Liver (tissue), 9 donors: ENCODE results near the gene CLDN6. TPM values are rescaled to one million over a fixed set of nuclear protein-coding genes. Genes with fewer than 3 reads are reported as not detected.

ENCODE experiments used
- DNase-seq: peaks from one replicate; pipeline ENCODE4 v3.0.0-alpha.2; 2017; ENCODE audit warnings: low spot score
- H3K27ac ChIP-seq, 2 donors: one replicate each; pipeline ENCODE4 v1.7.0; 2013; ENCODE audit warnings: inconsistent platforms in 2 of 2, low read length in 2 of 2, control low read depth in 1 of 2, low read depth in 1 of 2, mild to moderate bottlenecking in 1 of 2
- H3K27me3 ChIP-seq, 4 donors: one replicate each; pipeline versions ENCODE4 v1.6.1 to v1.7.0; 2013; ENCODE audit warnings: low read length in 3 of 4, inconsistent platforms in 1 of 4, mild to moderate bottlenecking in 1 of 4, moderate library complexity in 1 of 4; ENCODE audit not compliant: control insufficient read depth in 4 of 4, insufficient read depth in 4 of 4
- H3K36me3 ChIP-seq, 4 donors: one replicate each; pipeline versions ENCODE4 v1.6.1 to v1.7.0; 2013; ENCODE audit warnings: low read length in 3 of 4, mild to moderate bottlenecking in 3 of 4, low read depth in 1 of 4, moderate library complexity in 1 of 4; ENCODE audit not compliant: control insufficient read depth in 4 of 4, insufficient read depth in 3 of 4
- H3K4me1 ChIP-seq, 4 donors: one replicate each; pipeline versions ENCODE4 v1.6.1 to v1.7.0; 2013; ENCODE audit warnings: low read length in 3 of 4, mild to moderate bottlenecking in 3 of 4, moderate library complexity in 1 of 4; ENCODE audit not compliant: control insufficient read depth in 4 of 4, insufficient read depth in 4 of 4
- H3K4me3 ChIP-seq, 3 donors: one replicate each; pipeline versions ENCODE4 v1.6.1 to v1.7.0; 2013; ENCODE audit warnings: low read length in 3 of 3, control low read depth in 1 of 3, low read depth in 1 of 3, mild to moderate bottlenecking in 1 of 3
- H3K9ac ChIP-seq, 2 donors: one replicate each; pipeline ENCODE4 v1.7.0; 2013; ENCODE audit warnings: low read length in 2 of 2, mild to moderate bottlenecking in 2 of 2, moderate library complexity in 2 of 2, control low read depth in 1 of 2, low read depth in 1 of 2
- H3K9me3 ChIP-seq, 4 donors: one replicate each; pipeline versions ENCODE4 v1.6.1 to v1.7.0; 2013; ENCODE audit warnings: low read length in 3 of 4; ENCODE audit not compliant: control insufficient read depth in 4 of 4
- EGR1 ChIP-seq, 2 donors: IDR thresholded peaks; 2 replicates each; pipeline ENCODE4 v1.6.1; 2016 to 2018; ENCODE audit warnings: antibody characterized with exemption in 2 of 2, low read depth in 2 of 2
- FOXA1 ChIP-seq: IDR thresholded peaks from 2 replicates; pipeline ENCODE4 v1.6.1; 2016; ENCODE audit warnings: antibody characterized with exemption
- FOXA2 ChIP-seq: IDR thresholded peaks from 2 replicates; pipeline ENCODE4 v1.6.1; 2016; ENCODE audit warnings: antibody characterized with exemption
- GABPA ChIP-seq, 2 donors: IDR thresholded peaks in 1 of 2; conservative IDR thresholded peaks in 1 of 2; 2 replicates each; pipeline ENCODE4 v1.6.1; 2016; ENCODE audit warnings: antibody characterized with exemption in 2 of 2, mild to moderate bottlenecking in 1 of 2, moderate library complexity in 1 of 2
- HNF4A ChIP-seq, 2 donors: conservative IDR thresholded peaks; 2 replicates each; pipeline ENCODE4 v1.6.1; 2016; ENCODE audit warnings: antibody characterized with exemption in 2 of 2, mild to moderate bottlenecking in 2 of 2
- HNF4G ChIP-seq: IDR thresholded peaks from 2 replicates; pipeline ENCODE4 v1.6.1; 2016; ENCODE audit warnings: antibody characterized with exemption
- JUND ChIP-seq, 2 donors: IDR thresholded peaks; 2 replicates each; pipeline ENCODE4 v1.6.1; 2016; ENCODE audit warnings: antibody characterized with exemption in 2 of 2
- RAD21 ChIP-seq, 2 donors: IDR thresholded peaks; 2 replicates each; pipeline ENCODE4 v1.6.1; 2016; ENCODE audit warnings: antibody characterized with exemption in 2 of 2, mild to moderate bottlenecking in 2 of 2
- SP1 ChIP-seq: IDR thresholded peaks from 2 replicates; pipeline ENCODE4 v1.6.1; 2018; ENCODE audit warnings: antibody characterized with exemption, mild to moderate bottlenecking
- YY1 ChIP-seq: IDR thresholded peaks from 2 replicates; pipeline ENCODE4 v1.6.1; 2016; ENCODE audit warnings: antibody characterized with exemption, mild to moderate bottlenecking
- WGBS: extraction: QIAGEN DNeasy Blood & Tissue Kit; methylation state at CpG from one replicate; pipeline ENCODE4 v1.1.7; 2013; 5-methylcytosine and 5-hydroxymethylcytosine counted together
- polyA plus RNA-seq, 2 donors: library from polyadenylated mRNA; stranded (reverse) in 1 of 2; unstranded in 1 of 2; fragments of 200-250 nt in 1 of 2; fragments of >200 nt in 1 of 2; fragmentation: Nextera tagmentation in 1 of 2; extraction: Ambion mirVana in 1 of 2; gene quantifications; one replicate each; pipeline versions ENCODE4 v1.2.1 to v1.2.3, GENCODE V29; 2013 to 2015
- total RNA-seq, 2 donors: library from RNA; depleted of rRNA; stranded (reverse); fragments of >200 nt; gene quantifications; one replicate each; pipeline ENCODE4 v1.2.3, GENCODE V29; 2014
- TF ChIP-seq, protein P1 (sequence below): fragments of 150-350 bp; IDR thresholded peaks from 2 replicates; pipeline ENCODE4 v1.5.1; 2017; ENCODE audit warnings: improper control_type of control experiment, low read depth, low read length; ENCODE audit not compliant: missing input control
- TF ChIP-seq, protein P2 (sequence below): IDR thresholded peaks from 2 replicates; pipeline ENCODE4 v1.6.1; 2016; ENCODE audit warnings: antibody characterized with exemption
- donor health status: healthy.
- donor health status: healthy.
- donor health status: healthy.
- donor health status: healthy.
- donor health status: healthy.

CLDN6 gene
- total and polyA plus RNA-seq, 4 donors: 0.75 TPM; not detected in 3

DNA sequence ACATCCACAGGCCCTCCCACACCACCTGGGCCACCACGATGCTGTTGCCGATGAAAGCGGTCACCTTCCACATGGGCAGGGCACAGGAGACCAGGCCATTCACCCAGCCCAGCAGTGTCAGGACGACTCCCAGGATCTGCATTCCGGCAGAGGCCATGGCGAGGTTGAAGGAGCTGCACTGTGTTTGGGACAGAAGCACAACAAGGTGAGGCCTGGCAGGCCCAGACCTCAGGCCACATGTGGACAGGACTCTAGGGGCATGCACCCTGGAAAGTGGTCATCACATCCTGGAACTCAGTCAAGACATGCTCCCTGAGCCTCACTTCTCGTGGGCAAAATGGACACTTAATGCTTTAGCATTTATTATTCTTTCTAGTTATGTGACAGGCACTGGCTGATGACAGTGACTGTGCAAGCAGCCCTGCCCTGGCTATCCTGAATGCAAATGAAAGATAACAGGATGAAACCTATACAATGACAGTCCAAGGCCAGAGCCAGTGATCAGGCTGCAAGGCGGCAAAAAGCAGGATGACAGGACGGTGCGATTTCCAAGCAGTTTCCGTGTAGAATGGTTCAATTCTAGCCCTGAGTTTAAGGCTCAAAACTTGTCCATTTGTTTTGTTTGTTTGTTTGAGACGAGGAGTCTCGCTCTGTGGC, 2.0 kb downstream of the CLDN6 start:
- H3K27me3 ChIP-seq: no peaks in the 10 kb centered on the region
- no peak overlapping the region for H3K27ac ChIP-seq
- no peaks in the 10 kb centered on the region for H3K9me3 ChIP-seq
- H3K4me3 ChIP-seq: no peak overlapping the region
- peaks cover 6 to 32% (median 15%) of the 10 kb centered on the region in 4 donors for H3K4me1 ChIP-seq
- WGBS: 91% methylated on average over 13 of the region's 13 CpGs
- DNase-seq: no peak
- TF ChIP-seq JUND (IDR thresholded peaks at IDR 0.05) (no peak), YY1 (no peak), HNF4A (conservative IDR thresholded peaks at IDR 0.05) (no peak), HNF4G (no peak)
- TF ChIP-seq, protein P1, sequence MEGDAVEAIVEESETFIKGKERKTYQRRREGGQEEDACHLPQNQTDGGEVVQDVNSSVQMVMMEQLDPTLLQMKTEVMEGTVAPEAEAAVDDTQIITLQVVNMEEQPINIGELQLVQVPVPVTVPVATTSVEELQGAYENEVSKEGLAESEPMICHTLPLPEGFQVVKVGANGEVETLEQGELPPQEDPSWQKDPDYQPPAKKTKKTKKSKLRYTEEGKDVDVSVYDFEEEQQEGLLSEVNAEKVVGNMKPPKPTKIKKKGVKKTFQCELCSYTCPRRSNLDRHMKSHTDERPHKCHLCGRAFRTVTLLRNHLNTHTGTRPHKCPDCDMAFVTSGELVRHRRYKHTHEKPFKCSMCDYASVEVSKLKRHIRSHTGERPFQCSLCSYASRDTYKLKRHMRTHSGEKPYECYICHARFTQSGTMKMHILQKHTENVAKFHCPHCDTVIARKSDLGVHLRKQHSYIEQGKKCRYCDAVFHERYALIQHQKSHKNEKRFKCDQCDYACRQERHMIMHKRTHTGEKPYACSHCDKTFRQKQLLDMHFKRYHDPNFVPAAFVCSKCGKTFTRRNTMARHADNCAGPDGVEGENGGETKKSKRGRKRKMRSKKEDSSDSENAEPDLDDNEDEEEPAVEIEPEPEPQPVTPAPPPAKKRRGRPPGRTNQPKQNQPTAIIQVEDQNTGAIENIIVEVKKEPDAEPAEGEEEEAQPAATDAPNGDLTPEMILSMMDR: no peak
- TF ChIP-seq, protein P2, sequence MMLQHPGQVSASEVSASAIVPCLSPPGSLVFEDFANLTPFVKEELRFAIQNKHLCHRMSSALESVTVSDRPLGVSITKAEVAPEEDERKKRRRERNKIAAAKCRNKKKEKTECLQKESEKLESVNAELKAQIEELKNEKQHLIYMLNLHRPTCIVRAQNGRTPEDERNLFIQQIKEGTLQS: no peak
- H3K9ac ChIP-seq: no peak overlapping the region
- no peaks in the 10 kb centered on the region for H3K36me3 ChIP-seq

DNA sequence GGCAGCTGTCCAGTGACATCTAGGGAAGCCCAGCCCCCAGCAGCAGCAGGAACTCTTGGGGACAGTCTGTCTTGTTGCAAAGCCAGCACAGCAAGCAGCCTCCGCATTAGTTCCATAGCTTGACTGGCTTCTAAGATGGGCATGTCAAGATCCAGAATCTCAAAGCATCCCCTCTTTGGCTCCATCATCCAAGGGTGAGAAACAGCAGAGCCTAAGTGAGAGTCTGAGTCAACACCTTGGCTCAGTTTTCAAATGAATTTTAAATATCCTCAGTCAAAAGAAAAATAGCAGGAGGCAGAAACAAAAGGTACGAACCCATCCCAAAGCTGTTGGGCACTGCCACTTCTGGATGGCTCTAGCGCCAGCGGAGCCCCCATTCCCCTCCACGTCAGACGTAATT, 3.0 kb downstream of the CLDN6 start:
- TF ChIP-seq HNF4G: no peak
- no peak for TF ChIP-seq FOXA1
- TF ChIP-seq FOXA2: no peak
- TF ChIP-seq SP1: no peak
- H3K4me1 ChIP-seq: peaks cover 6 to 27% (median 14%) of the 10 kb centered on the region in 4 donors
- H3K36me3 ChIP-seq: no peaks in the 10 kb centered on the region
- WGBS: 94% methylated on average over 6 of the region's 6 CpGs
- H3K27me3 ChIP-seq: no peaks in the 10 kb centered on the region
- no peak overlapping the region for H3K4me3 ChIP-seq
- H3K27ac ChIP-seq: no peak overlapping the region
- DNase-seq: no peak
- no peaks in the 10 kb centered on the region for H3K9me3 ChIP-seq
- H3K9ac ChIP-seq: no peak overlapping the region

DNA sequence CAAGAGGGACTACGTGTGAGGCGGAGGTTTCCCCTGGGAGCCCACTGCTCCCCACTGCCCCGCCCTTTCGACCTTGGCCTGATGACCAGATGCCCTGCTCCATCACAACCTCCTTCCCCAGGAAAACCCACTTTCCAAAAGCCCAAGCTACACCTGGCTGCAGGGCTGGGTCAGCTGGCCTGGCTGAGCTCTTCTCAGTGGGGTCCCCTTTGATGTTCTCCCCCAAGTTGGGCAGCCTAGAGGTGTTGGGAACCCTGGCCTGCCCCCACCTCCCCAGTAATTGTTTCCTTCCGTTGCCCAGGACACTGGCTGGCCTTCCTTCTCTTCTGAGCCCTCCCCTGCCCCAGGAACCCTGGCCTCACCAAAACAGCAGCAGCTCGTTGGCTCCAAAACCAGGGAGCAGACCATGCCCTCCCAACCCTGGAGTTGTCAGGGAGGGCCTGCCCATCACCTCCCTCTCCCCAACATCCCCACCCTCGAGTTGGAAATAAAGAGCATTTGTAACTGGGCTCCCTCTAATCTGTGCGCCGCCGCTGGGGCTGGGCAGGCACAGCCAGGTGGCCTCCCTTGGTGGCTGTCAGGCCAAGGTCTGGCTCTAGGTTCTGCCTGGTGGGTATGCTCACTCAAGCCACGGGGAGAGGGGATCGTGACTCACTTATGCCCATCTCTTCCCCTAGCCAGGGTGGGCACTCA, 3.8 kb downstream of the CLDN6 start:
- WGBS: 67% methylated on average over 12 of the region's 12 CpGs
- H3K4me1 ChIP-seq: peaks cover 4 to 24% (median 11%) of the 10 kb centered on the region in 4 donors
- no peak overlapping the region for H3K4me3 ChIP-seq
- H3K9ac ChIP-seq: no peak overlapping the region
- TF ChIP-seq YY1 (no peak), RAD21 (IDR thresholded peaks at IDR 0.05) (no peak), EGR1 (IDR thresholded peaks at IDR 0.05; ENCODE audit: low read depth in 2 of 2) (no peak), GABPA (IDR thresholded peaks at IDR 0.05 in 1 of 2, conservative IDR thresholded peaks at IDR 0.05 in 1 of 2) (no peak)
- no peaks in the 10 kb centered on the region for H3K36me3 ChIP-seq
- no peaks in the 10 kb centered on the region for H3K27me3 ChIP-seq
- no peaks in the 10 kb centered on the region for H3K9me3 ChIP-seq
- no peak for DNase-seq
- H3K27ac ChIP-seq: no peak overlapping the region
